K562 (cell line): ENCODE measurements around the gene RCOR1. TPM values are rescaled to one million over a fixed set of nuclear protein-coding genes. Genes with fewer than 3 reads are reported as not detected.

ENCODE experiments used
- ATAC-seq: fragments of 200-7000 bp; cut with Tn5 transposase; 3 replicates; pipeline ENCODE4 v1.9.1; 2020; ENCODE audit warnings: moderate library complexity
- BruUV-seq: library from RNA; stranded (reverse); fragments of 400-500 nt; replicated peaks from 2 replicates; lab custom pipeline; 2021; lab: Mats Ljungman, UMichigan
- CTCF ChIA-PET: fragments of 300-600 bp; formaldehyde crosslinking; extraction: SDS; loops from one replicate; lab custom pipeline; 2021; ENCODE audit warnings: low intra/inter-chr PET ratio; lab: Yijun Ruan, JAX
- POLR2A ChIA-PET: fragments of 300-600, 350-650 bp; sonication (Branson Sonifier 250); formaldehyde crosslinking; extraction: SDS; loops from one replicate; lab custom pipeline; 2021; ENCODE audit warnings: antibody characterized with exemption, inconsistent platforms; lab: Yijun Ruan, JAX
- DNase-seq, 4 experiments: peaks; one replicate each; pipeline versions ENCODE4 v3.0.0 to v3.0.0-alpha.2; 2011 to 2018; ENCODE audit warnings: low spot score in 3 of 4, mixed read lengths in 3 of 4; ENCODE audit errors: extremely low read depth in 1 of 4
- FAIRE-seq: peaks from 2 replicates; lab custom pipeline; 2011; peaks lifted over from hg19 to GRCh38; lab: Jason Lieb, UNC
- H2AFZ ChIP-seq: 2 replicates; pipeline ENCODE4 v1.6.0; 2011; ENCODE audit warnings: low read depth, low read length, control low read depth, inconsistent platforms
- H3K27ac ChIP-seq: fragments of 200-600 bp; 3 replicates; pipeline ENCODE4 v1.8.0; 2011; ENCODE audit warnings: low read depth, mild to moderate bottlenecking, control low read depth, inconsistent platforms, low read length, moderate library complexity, mixed read lengths; ENCODE audit errors: extremely low read depth
- H3K27me3 ChIP-seq, 2 experiments: fragments of 300-600 bp in 1 of 2; 2 replicates in 1 of 2; 3 replicates in 1 of 2; pipeline versions ENCODE4 v1.6.0 to v1.8.0; 2011; ENCODE audit warnings: inconsistent platforms in 2 of 2, low read length in 2 of 2, mild to moderate bottlenecking in 1 of 2, mixed read lengths in 1 of 2, moderate library complexity in 1 of 2; ENCODE audit not compliant: control insufficient read depth in 2 of 2, insufficient read depth in 2 of 2
- H3K36me3 ChIP-seq: fragments of 300-600 bp; 3 replicates; pipeline ENCODE4 v1.8.0; 2011; ENCODE audit warnings: mild to moderate bottlenecking, low read length, inconsistent platforms; ENCODE audit not compliant: control insufficient read depth, insufficient read depth
- H3K4me1 ChIP-seq, 2 experiments: fragments of 200-600 bp in 1 of 2; replicated peaks in 1 of 2; 2 replicates in 1 of 2; 3 replicates in 1 of 2; pipeline versions ENCODE4 v1.5.1 to v1.8.0; 2011; ENCODE audit warnings: inconsistent platforms in 2 of 2, low read length in 2 of 2, mild to moderate bottlenecking in 1 of 2, mixed read lengths in 1 of 2, moderate library complexity in 1 of 2; ENCODE audit not compliant: control insufficient read depth in 2 of 2, insufficient read depth in 2 of 2
- H3K4me2 ChIP-seq: 2 replicates; pipeline ENCODE4 v1.6.1; 2011; ENCODE audit warnings: low read length, control low read depth, inconsistent platforms, mixed read lengths; ENCODE audit not compliant: insufficient read depth
- H3K4me3 ChIP-seq: fragments of 200-600 bp; sonication (generic), shearing (Covaris generic); 2 replicates; pipeline ENCODE4 v1.5.1; 2016; ENCODE audit warnings: control low read depth, inconsistent platforms
- H3K79me2 ChIP-seq: fragments of 200-600 bp; 3 replicates; pipeline ENCODE4 v1.8.0; 2011; ENCODE audit warnings: low read length, inconsistent platforms; ENCODE audit not compliant: control insufficient read depth, insufficient read depth
- H3K9ac ChIP-seq, 2 experiments: 2 replicates each; pipeline versions ENCODE4 v1.6.0 to v1.6.1; 2011; ENCODE audit warnings: low read depth in 2 of 2, low read length in 2 of 2, control low read depth in 1 of 2, inconsistent platforms in 1 of 2, mild to moderate bottlenecking in 1 of 2, mixed read lengths in 1 of 2; ENCODE audit not compliant: insufficient read depth in 1 of 2
- H3K9me1 ChIP-seq: one replicate; pipeline ENCODE4 v1.6.0; 2011; ENCODE audit warnings: inconsistent platforms, mild to moderate bottlenecking, low read length, moderate library complexity; ENCODE audit not compliant: control insufficient read depth, insufficient read depth
- H3K9me3 ChIP-seq: replicated peaks from 2 replicates; pipeline ENCODE4 v1.5.1; 2011; ENCODE audit warnings: low read depth, low read length, inconsistent platforms; ENCODE audit not compliant: control insufficient read depth, insufficient read depth
- H4K20me1 ChIP-seq: replicated peaks from 2 replicates; pipeline ENCODE4 v1.6.1; 2011; ENCODE audit warnings: low read length, inconsistent platforms, mixed read lengths; ENCODE audit not compliant: control insufficient read depth, insufficient read depth
- CCNT2 ChIP-seq: IDR thresholded peaks from 2 replicates; pipeline ENCODE4 v1.6.1; 2011; ENCODE audit warnings: borderline replicate concordance, low read depth, mild to moderate bottlenecking, moderate library complexity, mixed read lengths, low read length; ENCODE audit not compliant: insufficient read length; ENCODE audit errors: extremely low read depth
- DPF2 ChIP-seq: fragments of 450-650 bp; IDR thresholded peaks from 2 replicates; pipeline ENCODE4 v1.6.1; 2016
- HNRNPLL ChIP-seq: fragments of 200-400 bp; formaldehyde crosslinking; IDR thresholded peaks from 2 replicates; pipeline ENCODE4 v1.6.1; 2017; ENCODE audit warnings: low read length, low read depth, mild to moderate bottlenecking; ENCODE audit not compliant: poor library complexity, severe bottlenecking
- NFRKB ChIP-seq: fragments of 450-650 bp; IDR thresholded peaks from 2 replicates; pipeline ENCODE4 v1.6.1; 2016; ENCODE audit warnings: low read depth
- PATZ1 ChIP-seq: fragments of 250-450 bp; sonication (Bioruptor Pico); IDR thresholded peaks from 2 replicates; pipeline ENCODE4 v1.5.0; 2020; ENCODE audit warnings: mild to moderate bottlenecking, borderline replicate concordance
- PHF8 ChIP-seq: fragments of 200-600 bp; sonication (generic); IDR thresholded peaks from 2 replicates; pipeline ENCODE4 v1.6.1; 2012; ENCODE audit warnings: mixed run types, mild to moderate bottlenecking, inconsistent platforms, low read length, moderate library complexity, borderline replicate concordance
- POLR2A ChIP-seq: fragments of 450-650 bp; conservative IDR thresholded peaks from 2 replicates; pipeline ENCODE4 v1.6.1; 2016
- POLR2G ChIP-seq: fragments of 200-400 bp; formaldehyde crosslinking; IDR thresholded peaks from 2 replicates; pipeline ENCODE4 v1.6.1; 2017; ENCODE audit warnings: low read depth, mild to moderate bottlenecking, antibody characterized with exemption, low read length, moderate library complexity
- RBFOX2 ChIP-seq: fragments of 200-400 bp; formaldehyde crosslinking; IDR thresholded peaks from 2 replicates; pipeline ENCODE4 v1.6.1; 2017; ENCODE audit warnings: low read depth, mild to moderate bottlenecking, low read length, moderate library complexity
- SIX5 ChIP-seq, 2 experiments: IDR thresholded peaks; 2 replicates each; pipeline ENCODE4 v1.6.1; 2011; ENCODE audit warnings: low read length in 2 of 2, borderline replicate concordance in 1 of 2, low read depth in 1 of 2, mild to moderate bottlenecking in 1 of 2, moderate library complexity in 1 of 2; ENCODE audit not compliant: insufficient read depth in 1 of 2
- SMAD3 ChIP-seq: fragments of 450-650 bp; formaldehyde crosslinking; conservative IDR thresholded peaks from 2 replicates; pipeline ENCODE4 v1.4.0; 2020; ENCODE audit warnings: mild to moderate bottlenecking
- STAG1 ChIP-seq: sonication (generic); formaldehyde crosslinking; IDR thresholded peaks from 2 replicates; pipeline ENCODE4 v1.5.0; 2020; ENCODE audit warnings: missing genetic modification reagents, borderline replicate concordance
- SUPT5H ChIP-seq: fragments of 450-650 bp; IDR thresholded peaks from 2 replicates; pipeline ENCODE4 v1.6.1; 2016
- TFAP4 ChIP-seq: sonication (generic); formaldehyde crosslinking; IDR thresholded peaks from 2 replicates; pipeline ENCODE4 v1.8.0; 2022; ENCODE audit warnings: missing genetic modification reagents, mild to moderate bottlenecking, moderate library complexity, borderline replicate concordance
- ZC3H8 ChIP-seq: fragments of 450-650 bp; IDR thresholded peaks from 2 replicates; pipeline ENCODE4 v1.6.1; 2017
- ZNF384 ChIP-seq: IDR thresholded peaks from 2 replicates; pipeline ENCODE4 v1.6.1; 2012; ENCODE audit warnings: low read depth, low read length, improper control_type of control experiment
- WGBS: fragments of 100-300 bp; shearing (Covaris generic); methylation state at CpG from one replicate; pipeline ENCODE4 v1.1.6; 2016; ENCODE audit warnings: low coverage, mixed read lengths; ENCODE audit not compliant: insufficient coverage; ENCODE audit errors: missing lambda C conversion rate; 5-methylcytosine and 5-hydroxymethylcytosine counted together
- in situ Hi-C: fragments of 300-500 bp; cut with MboI; formaldehyde crosslinking; loops from 4 replicates; pipeline ENCODE4 v1.15.0; 2018; ENCODE audit warnings: inconsistent platforms, mixed read lengths
- intact Hi-C: fragments of 100-400 bp; cut with micrococcal nuclease; formaldehyde crosslinking; loops from 2 replicates; pipeline ENCODE4 v1.14.2; 2022
- polyA plus RNA-seq, 8 experiments: library from polyadenylated mRNA; depleted of rRNA in 4 of 8; stranded (reverse) in 5 of 8; unstranded in 3 of 8; fragments of >200 nt; fragmentation: Nextera tagmentation in 2 of 8; fragmentation: Illumina TruSeq in 1 of 8; extraction: Ambion mirVana in 2 of 8; extraction: Trizol in 1 of 8; gene quantifications; 2 replicates each; pipeline versions ENCODE4 v1.2.1 to v1.2.3, GENCODE V29; 2011 to 2014; ENCODE audit warnings: inconsistent platforms in 1 of 8, missing spikeins in 1 of 8
- total RNA-seq, 7 experiments: library from RNA; depleted of rRNA in 6 of 7; stranded (reverse); fragments of >200 nt in 6 of 7; fragmentation: Illumina TruSeq in 2 of 7; extraction: Trizol in 2 of 7; gene quantifications; 2 replicates each; pipeline versions ENCODE4 v1.2.1 to v1.2.3, GENCODE V29; 2011 to 2021; ENCODE audit warnings: low replicate concordance in 1 of 7

RCOR1 gene
- total and polyA plus RNA-seq, 9 of the 15 experiments (the other 6 are each of a cell fraction or from before 2014, with no cell fraction given): 8.5 to 47.9 (median 20.9) TPM

- TF ChIP-seq ZNF384: peak; percentile 97
- TF ChIP-seq PATZ1 (CRISPR knock-in tag): no peak
- TF ChIP-seq DPF2: peak; percentile 59
Measured at GRCh38 chr14:102590667-102591099, 1.8 kb upstream of the RCOR1 start (continued).

GRCh38 chr14:102591372-102591943 is 991 bp upstream of the RCOR1 start:
- BruUV-seq: TSS peak; percentile 85
- Histone ChIP-seq H3K4me2 (peak overlapping the region; percentile 80), H3K27me3 (no peaks in the 10 kb centered on the region), H3K27ac (peak overlapping the region; percentile 98), H2AFZ (peak overlapping the region; percentile 58; the same call in 1 of the 2 replicates), H3K9me1 (no peaks in the 10 kb centered on the region), H3K4me1 (peaks cover 13 to 33% of the 10 kb centered on the region in 2 experiments; a peak in 4 of 5 replicates), H3K9me3 (no peaks in the 10 kb centered on the region), H3K36me3 (peaks cover 8% of the 10 kb centered on the region; the same call in 1 of the 3 replicates), H3K9ac (peak overlapping the region; percentile 90 to 96), H3K4me3 (peak overlapping the region; percentile 93), H3K79me2 (peaks cover 57% of the 10 kb centered on the region), H4K20me1 (no peaks in the 10 kb centered on the region)
- FAIRE-seq (peak; percentile 11), DNase-seq (peak in 3 of 4 experiments; percentile 40 to 62 (median 42)), ATAC-seq (peak; percentile 18)
- ChIA-PET POLR2A (interaction anchor here (0.5 to 1.7 kb wide), 7 partner anchors 17 to 299 kb away, joined by 3 to 7 read pairs (median 3); no protein-coding TSS in a partner anchor), CTCF (no interaction called here)
- intact Hi-C loops: loop anchor here (1.0 to 5.0 kb wide), 3 partner anchors 40 to 154 kb away; no protein-coding TSS in a partner anchor
- in situ Hi-C loops: no loop called here
- 0% methylated on average over 4 of the region's 37 CpGs for WGBS
- TF ChIP-seq SUPT5H: 0 out of 2 replicates have a peak, but pooled peaks have one; percentile 13
- TF ChIP-seq NFRKB: 0 out of 2 replicates have a peak, but pooled peaks have one; percentile 4
- no peak for TF ChIP-seq ZC3H8
- peak; percentile 79 for TF ChIP-seq POLR2G
- TF ChIP-seq POLR2A: peak; percentile 58
- TF ChIP-seq SMAD3 (CRISPR knock-in tag): 0 out of 2 replicates have a peak, but pooled peaks have one; percentile 22
- TF ChIP-seq TFAP4 (CRISPR knock-in tag): 0 out of 2 replicates have a peak, but pooled peaks have one; percentile 7
- peak; percentile 8 for TF ChIP-seq CCNT2
- peak; percentile 57; the same call in 1 of the 2 replicates for TF ChIP-seq PHF8
- no peak for TF ChIP-seq STAG1 (CRISPR knock-in tag)
- TF ChIP-seq SIX5 (IDR thresholded peaks at IDR 0.05; ENCODE audit: borderline replicate concordance in 1 of 2, insufficient read depth in 1 of 2, low read depth in 1 of 2, low read length in 2 of 2): no peak
- peak; percentile 7 for TF ChIP-seq HNRNPLL
- peak; percentile 73 for TF ChIP-seq RBFOX2
